Smooth muscle cell (in vitro differentiated cells): Measurements from ENCODE around the gene MAPK7. TPM values are rescaled to one million over a fixed set of nuclear protein-coding genes. Genes with fewer than 3 reads are reported as not detected.

ENCODE experiments used
- DNase-seq: peaks from one replicate; lab custom pipeline; 2025; ENCODE audit not compliant: unreplicated experiment; lab: John Stamatoyannopoulos, UW
- H2AFZ ChIP-seq: fragments of 200-600 bp; sonication (generic); 2 replicates; pipeline ENCODE4 v1.6.0; 2016; ENCODE audit warnings: antibody characterized with exemption, low read depth, mild to moderate bottlenecking
- H3F3A ChIP-seq: fragments of 200-600 bp; sonication (generic); 2 replicates; pipeline ENCODE4 v1.6.0; 2017; ENCODE audit warnings: antibody characterized with exemption, low read depth
- H3K27ac ChIP-seq: fragments of 200-600 bp; sonication (generic); 2 replicates; pipeline ENCODE4 v1.5.1; 2016; ENCODE audit warnings: low read depth, mild to moderate bottlenecking
- H3K27me3 ChIP-seq: fragments of 200-600 bp; sonication (generic); 2 replicates; pipeline ENCODE4 v1.6.1; 2016; ENCODE audit warnings: low read depth, mild to moderate bottlenecking
- H3K36me3 ChIP-seq: fragments of 200-600 bp; sonication (generic); 2 replicates; pipeline ENCODE4 v1.5.1; 2016; ENCODE audit warnings: low read depth
- H3K4me1 ChIP-seq: fragments of 200-600 bp; sonication (generic); 2 replicates; pipeline ENCODE4 v1.5.1; 2016; ENCODE audit warnings: low read depth
- H3K4me2 ChIP-seq: fragments of 200-600 bp; sonication (generic); 2 replicates; pipeline ENCODE4 v1.6.0; 2016; ENCODE audit warnings: mild to moderate bottlenecking
- H3K4me3 ChIP-seq: fragments of 200-600 bp; sonication (generic); 2 replicates; pipeline ENCODE4 v1.5.1; 2016; ENCODE audit warnings: mild to moderate bottlenecking
- H3K79me2 ChIP-seq: fragments of 200-600 bp; sonication (generic); 2 replicates; pipeline ENCODE4 v1.6.0; 2016; ENCODE audit warnings: low read depth, mild to moderate bottlenecking
- H3K9ac ChIP-seq: fragments of 200-600 bp; sonication (generic); 2 replicates; pipeline ENCODE4 v1.6.0; 2016; ENCODE audit warnings: low read depth
- H3K9me3 ChIP-seq: fragments of 200-600 bp; sonication (generic); replicated peaks from 2 replicates; pipeline ENCODE4 v1.5.1; 2016; ENCODE audit warnings: low read depth
- H4K20me1 ChIP-seq: fragments of 200-600 bp; sonication (generic); 2 replicates; pipeline ENCODE4 v1.6.0; 2016; ENCODE audit warnings: low read depth
- WGBS: methylation state at CpG from one replicate; pipeline ENCODE4 v1.1.7; 2016; ENCODE audit warnings: low lambda C conversion rate; 5-methylcytosine and 5-hydroxymethylcytosine counted together
- polyA plus RNA-seq: library from polyadenylated mRNA; unstranded; fragments of >200 nt; fragmentation: Nextera tagmentation; extraction: Ambion mirVana; gene quantifications from 2 replicates; pipeline ENCODE4 v1.2.1, GENCODE V29; 2016
- total RNA-seq: library from RNA; depleted of rRNA; stranded (reverse); fragments of >200 nt; gene quantifications from 2 replicates; pipeline ENCODE4 v1.2.3, GENCODE V29; 2014
- TF ChIP-seq, protein P1 (sequence below): fragments of 200-600 bp; sonication (generic); IDR thresholded peaks from 2 replicates; pipeline ENCODE4 v1.5.1; 2017; ENCODE audit warnings: borderline replicate concordance, mild to moderate bottlenecking, antibody characterized with exemption; ENCODE audit not compliant: insufficient read depth, poor library complexity, severe bottlenecking

Gene MAPK7
- total RNA-seq: 9.1 and 14.7 TPM in 2 replicates
- polyA plus RNA-seq: 34.5 and 36.3 TPM in 2 replicates

DNA sequence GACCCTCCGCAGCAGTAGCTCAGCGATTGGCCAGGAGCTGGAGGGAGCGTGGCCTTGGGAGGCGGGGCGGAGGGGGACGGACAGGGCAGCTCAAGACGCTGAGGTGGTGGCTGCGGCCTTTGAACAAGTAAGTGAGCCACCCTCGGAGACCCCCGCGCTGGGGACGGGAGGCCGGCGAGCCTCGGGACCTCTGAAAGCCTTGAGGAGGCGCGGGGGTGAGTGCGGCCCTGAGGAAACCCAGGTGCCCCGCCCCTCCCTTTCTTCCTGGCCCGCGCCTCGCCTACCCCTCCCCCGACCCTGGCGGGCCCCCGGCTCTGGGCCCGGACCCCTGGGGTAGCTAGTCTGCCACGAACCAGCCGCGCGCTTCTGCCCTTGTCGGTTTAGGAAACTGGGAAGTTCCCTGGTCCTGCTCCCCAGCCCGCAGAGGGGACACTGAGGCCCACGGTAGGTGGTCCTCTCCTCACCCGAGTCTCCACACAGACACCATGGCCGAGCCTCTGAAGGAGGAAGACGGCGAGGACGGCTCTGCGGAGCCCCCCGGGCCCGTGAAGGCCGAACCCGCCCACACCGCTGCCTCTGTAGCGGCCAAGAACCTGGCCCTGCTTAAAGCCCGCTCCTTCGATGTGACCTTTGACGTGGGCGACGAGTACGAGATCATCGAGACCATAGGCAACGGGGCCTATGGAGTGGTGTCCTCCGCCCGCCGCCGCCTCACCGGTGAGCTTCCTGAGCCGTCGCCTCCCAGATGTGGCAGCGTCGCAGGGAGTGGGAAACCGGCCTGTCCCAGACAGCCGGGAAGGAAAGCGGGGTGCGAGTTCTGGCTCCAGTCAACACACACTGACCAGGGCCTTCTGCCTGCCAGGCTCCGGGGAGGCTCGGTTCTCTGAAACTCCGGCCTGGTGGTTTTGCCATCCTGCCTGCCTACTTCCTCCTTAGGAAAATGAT is at the start of gene MAPK7:
TSS of gene MAPK7 (plus strand) at position 83 of the 945 bp plus-strand sequence. CDS start at position 486, 403 bp downstream.
- Histone ChIP-seq H3K36me3 (no peaks in the 10 kb centered on the region), H3K27me3 (no peaks in the 10 kb centered on the region), H3F3A (peaks cover 26% of the 10 kb centered on the region), H3K27ac (peak within 1 kb of the TSS; percentile 79), H3K9me3 (no peaks in the 10 kb centered on the region), H3K4me2 (peak within 1 kb of the TSS; percentile 98), H3K4me3 (peak within 1 kb of the TSS; percentile 71), H3K79me2 (peaks cover 24% of the 10 kb centered on the region), H3K4me1 (peaks cover 8% of the 10 kb centered on the region), H2AFZ (peak within 1 kb of the TSS; percentile 75), H4K20me1 (peaks cover 42% of the 10 kb centered on the region), H3K9ac (peak within 1 kb of the TSS; percentile 74)
- DNase-seq: no peak
- 9% methylated on average over 53 of the region's 69 CpGs for WGBS
- TF ChIP-seq, protein P1, sequence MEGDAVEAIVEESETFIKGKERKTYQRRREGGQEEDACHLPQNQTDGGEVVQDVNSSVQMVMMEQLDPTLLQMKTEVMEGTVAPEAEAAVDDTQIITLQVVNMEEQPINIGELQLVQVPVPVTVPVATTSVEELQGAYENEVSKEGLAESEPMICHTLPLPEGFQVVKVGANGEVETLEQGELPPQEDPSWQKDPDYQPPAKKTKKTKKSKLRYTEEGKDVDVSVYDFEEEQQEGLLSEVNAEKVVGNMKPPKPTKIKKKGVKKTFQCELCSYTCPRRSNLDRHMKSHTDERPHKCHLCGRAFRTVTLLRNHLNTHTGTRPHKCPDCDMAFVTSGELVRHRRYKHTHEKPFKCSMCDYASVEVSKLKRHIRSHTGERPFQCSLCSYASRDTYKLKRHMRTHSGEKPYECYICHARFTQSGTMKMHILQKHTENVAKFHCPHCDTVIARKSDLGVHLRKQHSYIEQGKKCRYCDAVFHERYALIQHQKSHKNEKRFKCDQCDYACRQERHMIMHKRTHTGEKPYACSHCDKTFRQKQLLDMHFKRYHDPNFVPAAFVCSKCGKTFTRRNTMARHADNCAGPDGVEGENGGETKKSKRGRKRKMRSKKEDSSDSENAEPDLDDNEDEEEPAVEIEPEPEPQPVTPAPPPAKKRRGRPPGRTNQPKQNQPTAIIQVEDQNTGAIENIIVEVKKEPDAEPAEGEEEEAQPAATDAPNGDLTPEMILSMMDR: no peak

DNA sequence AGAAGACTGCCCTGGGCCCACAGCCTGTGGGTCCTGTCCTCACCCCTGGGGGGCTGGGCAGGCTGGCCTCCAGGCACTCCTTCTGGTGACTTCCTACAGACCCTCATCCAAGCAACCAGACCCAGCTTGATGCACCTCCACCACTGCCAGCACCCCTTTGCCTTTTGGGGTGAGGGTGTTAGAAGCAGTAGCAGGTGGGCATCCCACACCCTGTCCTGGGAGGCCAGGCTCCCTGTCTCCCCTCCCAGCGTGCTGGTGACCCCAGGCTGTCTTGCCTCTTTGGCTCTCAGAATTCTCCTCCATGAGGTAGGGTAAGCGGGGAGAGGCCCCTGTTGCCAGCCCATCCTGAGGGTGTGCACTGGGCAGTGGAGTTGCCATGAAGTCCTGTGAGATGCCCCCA is 49.2 kb upstream of the MAPK7 start:
- Histone ChIP-seq H3F3A (peaks cover 6% of the 10 kb centered on the region), H3K36me3 (no peaks in the 10 kb centered on the region), H2AFZ (no peak overlapping the region), H4K20me1 (no peaks in the 10 kb centered on the region), H3K9me3 (no peaks in the 10 kb centered on the region), H3K4me3 (no peak overlapping the region), H3K27ac (no peak overlapping the region), H3K27me3 (no peaks in the 10 kb centered on the region), H3K4me2 (no peak overlapping the region), H3K4me1 (no peaks in the 10 kb centered on the region), H3K79me2 (no peaks in the 10 kb centered on the region), H3K9ac (no peak overlapping the region)
- WGBS: 100% methylated on average over 2 of the region's 2 CpGs
- TF ChIP-seq, protein P1: no peak
- no peak for DNase-seq

DNA sequence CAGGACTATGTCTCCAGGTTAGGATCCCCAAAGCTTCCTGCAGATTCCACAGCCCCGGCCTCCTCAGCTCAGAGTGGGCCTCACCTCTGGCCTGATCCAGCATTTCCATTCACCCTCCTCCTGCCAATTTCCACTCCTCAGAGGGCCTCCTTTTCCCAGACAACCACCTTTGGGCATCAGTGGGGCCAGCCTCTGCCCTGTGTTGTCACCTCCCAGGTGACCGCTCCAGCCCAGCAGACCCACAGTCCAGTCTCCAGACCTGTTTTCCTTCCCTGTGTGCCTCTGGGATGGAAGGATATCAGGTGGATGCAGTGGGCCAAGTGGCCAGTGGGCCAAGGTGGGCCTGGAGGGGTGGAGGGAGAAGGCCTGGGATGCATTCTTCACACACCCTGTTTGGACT is 48.5 kb upstream of the MAPK7 start:
- H3F3A ChIP-seq: peaks cover 6% of the 10 kb centered on the region
- no peaks in the 10 kb centered on the region for H4K20me1 ChIP-seq
- TF ChIP-seq, protein P1: no peak
- H3K9me3 ChIP-seq: no peaks in the 10 kb centered on the region
- no peak overlapping the region for H3K9ac ChIP-seq
- WGBS: 100% methylated on average over 2 of the region's 2 CpGs
- no peak overlapping the region for H3K27ac ChIP-seq
- H3K4me1 ChIP-seq: no peaks in the 10 kb centered on the region
- no peak overlapping the region for H2AFZ ChIP-seq
- H3K36me3 ChIP-seq: no peaks in the 10 kb centered on the region
- H3K4me2 ChIP-seq: no peak overlapping the region
- H3K4me3 ChIP-seq: no peak overlapping the region
- H3K27me3 ChIP-seq: no peaks in the 10 kb centered on the region
- no peaks in the 10 kb centered on the region for H3K79me2 ChIP-seq
- DNase-seq: no peak

DNA sequence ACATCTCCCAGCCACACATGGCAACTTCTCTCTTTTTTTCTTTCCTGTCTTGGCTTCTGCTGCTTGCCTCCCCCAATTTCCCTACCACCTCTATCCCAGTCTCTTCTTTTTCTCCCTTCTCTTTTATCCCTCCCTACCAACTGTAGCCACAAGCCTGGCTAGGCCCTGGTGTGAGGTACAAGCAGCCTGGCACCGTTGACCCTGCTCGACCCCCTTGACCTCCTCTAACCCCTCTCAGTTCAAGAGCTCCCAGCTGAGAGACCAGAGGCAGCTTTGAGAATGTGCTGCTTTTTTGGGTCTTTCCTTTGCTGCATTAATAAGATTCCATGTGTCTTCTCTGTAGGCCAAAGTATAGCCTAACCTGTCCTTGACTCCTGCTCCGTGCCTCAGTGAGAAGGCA is 48.0 kb upstream of the MAPK7 start:
- 96% methylated on average over 3 of the region's 3 CpGs for WGBS
- peaks cover 3% of the 10 kb centered on the region for H3F3A ChIP-seq
- no peak for DNase-seq
- H3K4me2 ChIP-seq: no peak overlapping the region
- H3K9ac ChIP-seq: peak overlapping the region; percentile 69
- H3K27ac ChIP-seq: peak overlapping the region; percentile 89
- no peaks in the 10 kb centered on the region for H4K20me1 ChIP-seq
- no peaks in the 10 kb centered on the region for H3K79me2 ChIP-seq
- H3K4me1 ChIP-seq: no peaks in the 10 kb centered on the region
- TF ChIP-seq, protein P1: no peak
- no peak overlapping the region for H2AFZ ChIP-seq
- no peaks in the 10 kb centered on the region for H3K27me3 ChIP-seq
- peaks cover 3% of the 10 kb centered on the region for H3K36me3 ChIP-seq
- H3K9me3 ChIP-seq: no peaks in the 10 kb centered on the region
- H3K4me3 ChIP-seq: no peak overlapping the region
